Embryonic facial prominence (tissue), 1 donor: ENCODE measurements around the gene ARHGAP24.
"Not testable (repeated sequence)": the region's sequence is repeated elsewhere in the genome, so short reads cannot be mapped to it uniquely, and the experiment has no call there.

ENCODE experiments used
- DNase-seq: peaks from one replicate; pipeline ENCODE4 v3.0.0-alpha.2; 2016; ENCODE audit errors: extremely low spot score

ARHGAP24 gene

GRCh38 chr4:85518526-85518925 is 43.6 kb downstream of the ARHGAP24 start:
- not testable (repeated sequence) for DNase-seq

- DNase-seq, result no peak
These were observed 46.1 kb downstream of the ARHGAP24 start for GRCh38 chr4:85520765-85521749.

- no peak for DNase-seq
These were observed 47.3 kb downstream of the ARHGAP24 start for GRCh38 chr4:85522277-85522676.

GRCh38 chr4:85522836-85523235 is 47.9 kb downstream of the ARHGAP24 start:
- DNase-seq, result no peak

GRCh38 chr4:85527815-85528214 is 52.9 kb downstream of the ARHGAP24 start:
- no peak for DNase-seq

GRCh38 chr4:85531560-85532341 is 56.8 kb downstream of the ARHGAP24 start:
- DNase-seq, result no peak

GRCh38 chr4:85534120-85534519 is 59.2 kb downstream of the ARHGAP24 start:
- DNase-seq, result no peak

GRCh38 chr4:85543832-85544231 is 68.9 kb downstream of the ARHGAP24 start:
- no peak for DNase-seq

GRCh38 chr4:85544751-85545150 is 69.8 kb downstream of the ARHGAP24 start:
- no peak for DNase-seq

GRCh38 chr4:85548116-85548515 is 73.2 kb downstream of the ARHGAP24 start:
- DNase-seq, result no peak

GRCh38 chr4:85548841-85549240 is 73.9 kb downstream of the ARHGAP24 start:
- DNase-seq, result no peak

- DNase-seq, result no peak
These were observed 80.3 kb downstream of the ARHGAP24 start for GRCh38 chr4:85555206-85555605.

GRCh38 chr4:85556283-85556682 is 81.3 kb downstream of the ARHGAP24 start:
- no peak for DNase-seq

GRCh38 chr4:85557016-85557901 is 82.3 kb downstream of the ARHGAP24 start:
- no peak for DNase-seq

- DNase-seq, result no peak
These were observed 91.0 kb downstream of the ARHGAP24 start for GRCh38 chr4:85565761-85566480.

- no peak for DNase-seq
These were observed 94.9 kb downstream of the ARHGAP24 start for GRCh38 chr4:85569730-85570299.

GRCh38 chr4:85570388-85570787 is 95.4 kb downstream of the ARHGAP24 start:
- DNase-seq, result no peak

GRCh38 chr4:85571008-85571407 is 96.1 kb downstream of the ARHGAP24 start:
- DNase-seq, result no peak

GRCh38 chr4:85573270-85573669 is 98.3 kb downstream of the ARHGAP24 start:
- DNase-seq, result no peak

- DNase-seq, result no peak
These were observed 102.4 kb downstream of the ARHGAP24 start for GRCh38 chr4:85577307-85577706.

- DNase-seq, result no peak
These were observed 105.0 kb downstream of the ARHGAP24 start for GRCh38 chr4:85579942-85580341.
